HG02970 (cell line): ENCODE measurements around the gene SMYD3.

Experiments used
- ATAC-seq: cut with Tn5 transposase; IDR thresholded peaks from one replicate; pipeline ENCODE4 v1.9.1; 2021; ENCODE audit warnings: mild to moderate bottlenecking, moderate library complexity, moderate number of reproducible peaks; ENCODE audit not compliant: unreplicated experiment, low FRiP score

Gene SMYD3

GRCh38 chr1:246516126-246516525 lies 9.0 kb upstream of the SMYD3 start:
- ATAC-seq, result no peak

- ATAC-seq, result no peak
Observed at GRCh38 chr1:246515390-246516005, 8.4 kb upstream of the SMYD3 start.

GRCh38 chr1:246513619-246514343 lies 6.7 kb upstream of the SMYD3 start:
- ATAC-seq, result no peak

GRCh38 chr1:246513041-246513440 lies 6.0 kb upstream of the SMYD3 start:
- ATAC-seq, result no peak

- no peak for ATAC-seq
Observed at GRCh38 chr1:246512635-246513034, 5.6 kb upstream of the SMYD3 start.

GRCh38 chr1:246512230-246512629 lies 5.2 kb upstream of the SMYD3 start:
- no peak for ATAC-seq

- no peak for ATAC-seq
Observed at GRCh38 chr1:246511203-246511602, 4.1 kb upstream of the SMYD3 start.

GRCh38 chr1:246510147-246511030 lies 3.3 kb upstream of the SMYD3 start:
- ATAC-seq, result no peak

- no peak for ATAC-seq
Observed at GRCh38 chr1:246508897-246509688, 2.0 kb upstream of the SMYD3 start.

GRCh38 chr1:246506367-246506673 lies 759 bp downstream of the SMYD3 start:
- no peak for ATAC-seq

- no peak for ATAC-seq
Observed at GRCh38 chr1:246503341-246503740, 3.7 kb downstream of the SMYD3 start.

- ATAC-seq, result no peak
Observed at GRCh38 chr1:246497331-246497915, 9.7 kb downstream of the SMYD3 start.

- ATAC-seq, result no peak
Observed at GRCh38 chr1:246492611-246493245, 14.4 kb downstream of the SMYD3 start.

GRCh38 chr1:246491551-246492053 lies 15.5 kb downstream of the SMYD3 start:
- ATAC-seq, result no peak

- no peak for ATAC-seq
Observed at GRCh38 chr1:246488674-246489073, 18.4 kb downstream of the SMYD3 start.

GRCh38 chr1:246483569-246483933 lies 23.5 kb downstream of the SMYD3 start:
- ATAC-seq, result no peak

GRCh38 chr1:246482805-246483568 lies 24.1 kb downstream of the SMYD3 start:
- no peak for ATAC-seq

GRCh38 chr1:246479061-246479460 lies 28.0 kb downstream of the SMYD3 start:
- no peak for ATAC-seq

GRCh38 chr1:246477634-246478033 lies 29.4 kb downstream of the SMYD3 start:
- no peak for ATAC-seq
